Measurements from ENCODE around the gene MC1R.

The MC1R gene

GRCh38 chr16:89897204-89897603 lies 21.5 kb upstream of the MC1R start:
- DNase-seq (ENCODE audit: low spot score) = no peak

GRCh38 chr16:89898201-89898967 lies 20.3 kb upstream of the MC1R start:
- no peak for DNase-seq (ENCODE audit: low spot score)

GRCh38 chr16:89899879-89900481 lies 18.7 kb upstream of the MC1R start:
- no peak for DNase-seq (ENCODE audit: low spot score)

- no peak for DNase-seq (ENCODE audit: low spot score)
Measured at GRCh38 chr16:89900885-89901284, 17.8 kb upstream of the MC1R start.

GRCh38 chr16:89902980-89903379 lies 15.7 kb upstream of the MC1R start:
- DNase-seq (ENCODE audit: low spot score) = no peak

- no peak for DNase-seq (ENCODE audit: low spot score)
Measured at GRCh38 chr16:89903908-89904515, 14.7 kb upstream of the MC1R start.

GRCh38 chr16:89904606-89905510 lies 13.8 kb upstream of the MC1R start:
- DNase-seq (ENCODE audit: low spot score) = no peak

- no peak for DNase-seq (ENCODE audit: low spot score)
Measured at GRCh38 chr16:89905511-89906139, 13.0 kb upstream of the MC1R start.

- no peak for DNase-seq (ENCODE audit: low spot score)
Measured at GRCh38 chr16:89906140-89907025, 12.3 kb upstream of the MC1R start.

- DNase-seq (ENCODE audit: low spot score) = no peak
Measured at GRCh38 chr16:89907055-89907814, 11.4 kb upstream of the MC1R start.

GRCh38 chr16:89908236-89908635 lies 10.4 kb upstream of the MC1R start:
- DNase-seq (ENCODE audit: low spot score) = no peak

- DNase-seq (ENCODE audit: low spot score) = peak; percentile 88
Measured at GRCh38 chr16:89909777-89910716, 8.6 kb upstream of the MC1R start.

GRCh38 chr16:89910717-89911354 lies 7.8 kb upstream of the MC1R start:
- DNase-seq (ENCODE audit: low spot score) = no peak

GRCh38 chr16:89911375-89911774 lies 7.3 kb upstream of the MC1R start:
- no peak for DNase-seq (ENCODE audit: low spot score)

- DNase-seq (ENCODE audit: low spot score) = no peak
Measured at GRCh38 chr16:89912143-89912542, 6.5 kb upstream of the MC1R start.

GRCh38 chr16:89912627-89913026 lies 6.0 kb upstream of the MC1R start:
- DNase-seq (ENCODE audit: low spot score) = no peak

- DNase-seq (ENCODE audit: low spot score) = no peak
Measured at GRCh38 chr16:89913408-89914387, 5.0 kb upstream of the MC1R start.

All from AG08395 (cell line).